Caco-2 (cell line): ENCODE results near the gene GJC1. TPM values are rescaled to one million over a fixed set of nuclear protein-coding genes. Genes with fewer than 3 reads are reported as not detected.

Source experiments
- BruUV-seq: library from RNA; stranded (reverse); fragments of 400-500 nt; replicated peaks from 2 replicates; lab custom pipeline; 2021; lab: Mats Ljungman, UMichigan
- CTCF ChIA-PET: fragments of 300-600 bp; sonication (Branson Sonifier 250); formaldehyde crosslinking; loops from one replicate; lab custom pipeline; 2022; ENCODE audit warnings: antibody characterized with exemption; lab: Charles Lee
- POLR2A ChIA-PET: fragments of 300-600 bp; sonication (Branson Sonifier 250); formaldehyde crosslinking; loops from one replicate; lab custom pipeline; 2022; ENCODE audit warnings: antibody characterized with exemption; lab: Charles Lee
- DNase-seq, 2 experiments: peaks; one replicate each; pipeline versions ENCODE4 v3.0.0 to v3.0.0-alpha.2; 2020 to 2022
- H3K27me3 ChIP-seq: replicated peaks from 2 replicates; pipeline ENCODE4 v1.6.0; 2011; ENCODE audit warnings: low read length; ENCODE audit not compliant: control insufficient read depth, insufficient read depth
- H3K36me3 ChIP-seq: 2 replicates; pipeline ENCODE4 v1.5.1; 2011; ENCODE audit warnings: low read length; ENCODE audit not compliant: control insufficient read depth, insufficient read depth
- H3K4me1 ChIP-seq: fragments of 250-450 bp; sonication (Bioruptor Pico); 2 replicates; pipeline ENCODE4 v1.5.1; 2020; ENCODE audit warnings: mild to moderate bottlenecking
- H3K4me3 ChIP-seq: 2 replicates; pipeline ENCODE4 v1.5.1; 2011; ENCODE audit warnings: low read depth, mild to moderate bottlenecking, control low read depth, low read length
- H3K9me3 ChIP-seq: fragments of 250-450 bp; sonication (Bioruptor Pico); 2 replicates; pipeline ENCODE4 v1.5.1; 2020; ENCODE audit warnings: mild to moderate bottlenecking, moderate library complexity
- H3K27ac Mint-ChIP-seq: one replicate; pipeline ENCODE4 v1.8.0; 2022; ENCODE audit warnings: mixed read lengths; ENCODE audit not compliant: unreplicated experiment
- H3K27me3 Mint-ChIP-seq: one replicate; pipeline ENCODE4 v1.8.0; 2022; ENCODE audit warnings: mixed read lengths; ENCODE audit not compliant: insufficient read depth, unreplicated experiment
- H3K36me3 Mint-ChIP-seq: one replicate; pipeline ENCODE4 v1.8.0; 2022; ENCODE audit warnings: mild to moderate bottlenecking, mixed read lengths; ENCODE audit not compliant: insufficient read depth, unreplicated experiment
- H3K4me1 Mint-ChIP-seq: one replicate; pipeline ENCODE4 v1.8.0; 2022; ENCODE audit warnings: low read depth, mixed read lengths; ENCODE audit not compliant: unreplicated experiment
- H3K4me3 Mint-ChIP-seq: one replicate; pipeline ENCODE4 v1.8.0; 2022; ENCODE audit warnings: mild to moderate bottlenecking, moderate library complexity, mixed read lengths; ENCODE audit not compliant: unreplicated experiment
- H3K9me3 Mint-ChIP-seq: one replicate; pipeline ENCODE4 v1.8.0; 2022; ENCODE audit warnings: mixed read lengths; ENCODE audit not compliant: unreplicated experiment
- CTCF ChIP-seq, 2 experiments: fragments of 200-600 bp in 1 of 2; IDR thresholded peaks; 1 replicate in 1 of 2; 2 replicates in 1 of 2; pipeline versions ENCODE4 v1.5.1 to v1.8.0; 2011 to 2022; ENCODE audit warnings: antibody characterized with exemption in 1 of 2, control low read depth in 1 of 2, inconsistent platforms in 1 of 2, low read depth in 1 of 2, low read length in 1 of 2, mild to moderate bottlenecking in 1 of 2, moderate library complexity in 1 of 2; ENCODE audit not compliant: insufficient read depth in 1 of 2, severe bottlenecking in 1 of 2, unreplicated experiment in 1 of 2
- intact Hi-C: fragments of 100-400 bp; cut with micrococcal nuclease; formaldehyde crosslinking; loops from one replicate; pipeline ENCODE4 v1.10.0; 2022; ENCODE audit not compliant: unreplicated experiment
- total RNA-seq: library from RNA; stranded (reverse); gene quantifications from 2 replicates; pipeline ENCODE4 v1.2.3, GENCODE V29; 2022

The GJC1 gene
- total RNA-seq, 1 experiment from 2014 or later: 33.5 TPM

- Histone ChIP-seq H3K9me3 (no peaks in the 10 kb centered on the region), H3K36me3 (no peaks in the 10 kb centered on the region), H3K27me3 (no peaks in the 10 kb centered on the region), H3K4me1 (peaks cover 7% of the 10 kb centered on the region), H3K4me3 (no peak overlapping the region)
- TF ChIP-seq CTCF (IDR thresholded peaks at IDR 0.05; ENCODE audit: insufficient read depth in 1 of 2, low read depth in 1 of 2, low read length in 1 of 2, severe bottlenecking in 1 of 2, unreplicated experiment in 1 of 2): no peak
- Mint-ChIP-seq H3K9me3 (no peaks in the 10 kb centered on the region), H3K4me3 (no peak overlapping the region), H3K4me1 (no peaks in the 10 kb centered on the region), H3K36me3 (no peaks in the 10 kb centered on the region), H3K27me3 (no peaks in the 10 kb centered on the region), H3K27ac (no peak overlapping the region)
- BruUV-seq: no TSS peak
- CTCF ChIA-PET: no interaction called here
- intact Hi-C loops: no loop called here
- DNase-seq: no peak
- POLR2A ChIA-PET: no interaction called here
These were observed 69.4 kb downstream of the GJC1 start for GRCh38 chr17:44760474-44761308.

GRCh38 chr17:44759916-44760243 lies 70.2 kb downstream of the GJC1 start:
- H3K4me3 Mint-ChIP-seq: peak overlapping the region; percentile 53
- H3K27ac Mint-ChIP-seq: no peak overlapping the region
- H3K9me3 Mint-ChIP-seq: no peaks in the 10 kb centered on the region
- no peaks in the 10 kb centered on the region for H3K4me1 Mint-ChIP-seq
- ChIA-PET CTCF (interaction anchor here (1.0 to 1.5 kb wide), 2 partner anchors 15 to 119 kb away, joined by 3 to 4 read pairs; no protein-coding TSS in a partner anchor), POLR2A (no interaction called here)
- no peaks in the 10 kb centered on the region for H3K27me3 ChIP-seq
- H3K27me3 Mint-ChIP-seq: no peaks in the 10 kb centered on the region
- no TSS peak for BruUV-seq
- no peaks in the 10 kb centered on the region for H3K36me3 Mint-ChIP-seq
- intact Hi-C loops: no loop called here
- H3K4me3 ChIP-seq: no peak overlapping the region
- no peak for TF ChIP-seq CTCF (IDR thresholded peaks at IDR 0.05; ENCODE audit: insufficient read depth in 1 of 2, low read depth in 1 of 2, low read length in 1 of 2, severe bottlenecking in 1 of 2, unreplicated experiment in 1 of 2)
- H3K36me3 ChIP-seq: no peaks in the 10 kb centered on the region
- DNase-seq: no peak
- peaks cover 7% of the 10 kb centered on the region for H3K4me1 ChIP-seq
- no peaks in the 10 kb centered on the region for H3K9me3 ChIP-seq

- H3K4me3 Mint-ChIP-seq: peak overlapping the region; percentile 53
- Histone ChIP-seq H3K4me1 (peaks cover 7% of the 10 kb centered on the region), H3K4me3 (peak overlapping the region; percentile 56), H3K9me3 (no peaks in the 10 kb centered on the region), H3K36me3 (no peaks in the 10 kb centered on the region), H3K27me3 (no peaks in the 10 kb centered on the region)
- ChIA-PET CTCF (interaction anchor here (1.0 to 1.5 kb wide), 2 partner anchors 16 to 120 kb away, joined by 3 to 4 read pairs; no protein-coding TSS in a partner anchor), POLR2A (no interaction called here)
- no peaks in the 10 kb centered on the region for H3K27me3 Mint-ChIP-seq
- peak in 1 of 2 experiments; percentile 35 for TF ChIP-seq CTCF (IDR thresholded peaks at IDR 0.05; ENCODE audit: insufficient read depth in 1 of 2, low read depth in 1 of 2, low read length in 1 of 2, severe bottlenecking in 1 of 2, unreplicated experiment in 1 of 2)
- H3K4me1 Mint-ChIP-seq: no peaks in the 10 kb centered on the region
- intact Hi-C loops: no loop called here
- H3K27ac Mint-ChIP-seq: no peak overlapping the region
- H3K9me3 Mint-ChIP-seq: no peaks in the 10 kb centered on the region
- peaks cover 1% of the 10 kb centered on the region for H3K36me3 Mint-ChIP-seq
- DNase-seq: no peak
- no TSS peak for BruUV-seq
These were observed 70.8 kb downstream of the GJC1 start for GRCh38 chr17:44759086-44759915.
